Measurements from ENCODE around the gene CLDND2.

Gene CLDND2

DNA sequence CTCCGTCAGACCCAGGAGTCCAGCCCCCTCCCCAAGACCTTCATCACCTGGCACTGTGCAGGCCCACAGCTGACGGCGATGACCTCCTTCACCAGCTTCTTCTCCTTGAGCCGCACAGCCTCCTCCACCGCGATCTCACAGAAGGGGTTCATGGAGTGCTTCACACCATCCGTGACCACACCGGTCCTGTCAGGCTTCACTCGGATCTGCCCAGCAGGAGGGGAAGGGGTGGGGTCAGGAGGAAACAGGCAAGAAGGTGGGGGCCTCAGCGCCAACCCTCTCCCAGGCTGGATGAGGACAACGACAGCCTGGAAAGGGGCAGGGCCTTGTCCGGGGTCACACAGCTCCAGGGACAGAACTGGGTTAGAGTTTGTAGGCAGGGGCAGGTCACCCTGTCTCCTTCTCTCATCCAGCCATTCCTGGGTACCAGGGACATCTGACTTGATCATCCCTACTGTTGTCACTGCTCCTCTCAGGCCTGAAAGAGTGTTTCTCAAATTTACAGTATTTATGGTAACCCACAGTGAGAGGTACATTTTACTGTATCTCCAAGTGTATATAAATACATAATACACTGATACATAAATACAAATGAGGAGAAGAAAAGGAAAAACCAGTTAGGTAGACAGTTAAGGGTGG lies 14.6 kb downstream of the CLDND2 start:
- DNase-seq (ENCODE audit: low spot score), result no peak

- DNase-seq (ENCODE audit: low spot score), result no peak
Measured at GRCh38 chr19:51352783-51353360, 15.9 kb downstream of the CLDND2 start.

DNA sequence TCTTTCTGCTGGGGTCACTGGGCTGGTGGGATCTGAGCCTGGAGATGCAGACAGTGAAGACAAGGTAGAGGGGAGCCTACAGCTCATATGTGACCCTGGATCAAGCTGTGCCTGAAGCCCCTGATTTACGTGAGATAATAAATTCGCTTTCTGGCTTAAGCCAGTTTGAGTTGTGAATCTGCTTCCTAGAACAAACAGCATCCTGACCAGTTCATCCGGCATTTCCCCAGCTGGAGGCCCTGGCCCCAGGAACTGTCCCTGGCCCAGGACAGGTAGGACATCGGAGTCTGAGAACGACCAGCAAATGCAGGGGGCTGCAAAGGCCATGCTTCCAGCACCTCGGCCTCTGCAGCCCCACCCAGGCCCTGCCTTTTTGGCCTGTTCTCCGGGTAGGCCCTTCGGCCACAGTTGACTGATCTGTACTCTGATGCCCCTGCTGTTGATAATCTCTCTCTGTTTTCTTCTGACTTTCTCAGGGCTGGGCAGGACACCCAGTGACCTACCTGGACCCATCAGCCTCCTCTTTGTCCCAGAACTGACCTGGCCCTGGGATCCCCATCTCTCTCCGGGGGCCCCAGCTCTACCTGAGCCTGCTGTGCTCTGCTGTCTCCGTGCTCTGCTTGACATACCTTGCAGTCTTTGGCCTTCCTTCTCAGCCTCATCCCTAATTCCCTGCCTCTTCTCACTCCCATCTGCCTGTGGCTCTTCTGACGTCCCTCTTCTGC lies 17.4 kb downstream of the CLDND2 start:
- no peak for DNase-seq (ENCODE audit: low spot score)

- no peak for DNase-seq (ENCODE audit: low spot score)
Measured at GRCh38 chr19:51347209-51347928, 21.4 kb downstream of the CLDND2 start.

DNA sequence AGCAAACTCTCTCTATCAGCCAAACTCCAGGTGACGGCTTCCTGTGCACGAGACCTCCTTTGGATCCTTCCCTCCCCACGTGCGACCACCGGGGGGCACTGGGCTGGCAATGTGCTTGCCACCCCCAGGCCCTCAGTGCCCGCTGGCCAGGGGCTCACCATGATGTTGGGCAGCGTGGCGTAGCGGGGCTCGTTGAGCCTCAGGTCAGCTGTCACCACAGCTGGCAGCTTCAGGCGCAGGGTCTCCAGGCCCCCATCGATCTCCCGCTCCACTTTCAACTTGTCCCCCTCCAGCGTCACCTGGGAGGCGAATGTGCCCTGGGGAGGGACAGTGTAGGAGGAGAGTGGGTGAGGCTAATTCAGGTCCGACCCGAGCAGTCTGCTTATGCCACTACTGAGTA lies 22.1 kb downstream of the CLDND2 start:
- DNase-seq (ENCODE audit: low spot score), result no peak

DNA sequence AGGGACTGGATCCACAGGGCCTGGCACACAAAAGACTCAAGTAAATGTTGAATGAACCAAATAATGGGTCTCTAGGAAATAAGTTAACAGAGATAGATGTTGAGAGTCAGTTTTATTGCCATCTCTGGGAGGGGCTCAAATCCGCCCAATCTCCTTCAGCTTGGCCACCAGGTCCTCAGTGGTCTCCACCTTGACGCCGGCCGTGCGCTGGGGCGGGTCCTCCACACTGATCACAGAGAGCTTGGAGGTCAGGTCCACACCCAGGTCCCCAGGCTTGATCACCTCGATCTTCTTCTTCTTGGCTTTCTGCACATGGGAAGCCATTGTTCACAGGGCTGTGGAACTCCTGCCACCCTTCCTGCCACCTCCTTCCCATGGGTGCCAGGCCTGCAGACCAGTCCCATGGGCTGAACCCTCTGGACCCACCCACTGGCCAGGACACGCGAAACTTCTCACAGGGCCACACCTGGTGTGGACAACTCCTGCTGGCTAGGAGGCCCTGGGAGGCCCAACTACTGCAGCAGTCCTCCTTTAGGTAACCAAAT lies 23.7 kb downstream of the CLDND2 start:
- DNase-seq (ENCODE audit: low spot score), result no peak

GRCh38 chr19:51342631-51343569 lies 25.9 kb downstream of the CLDND2 start:
- DNase-seq (ENCODE audit: low spot score), result no peak

GRCh38 chr19:51341976-51342580 lies 26.7 kb downstream of the CLDND2 start, which contains the start of gene VSIG10L:
VSIG10L (minus strand) TSS chr19:51342139; CDS start chr19:51342124, 15 bp downstream.
- no peak for DNase-seq (ENCODE audit: low spot score)

DNA sequence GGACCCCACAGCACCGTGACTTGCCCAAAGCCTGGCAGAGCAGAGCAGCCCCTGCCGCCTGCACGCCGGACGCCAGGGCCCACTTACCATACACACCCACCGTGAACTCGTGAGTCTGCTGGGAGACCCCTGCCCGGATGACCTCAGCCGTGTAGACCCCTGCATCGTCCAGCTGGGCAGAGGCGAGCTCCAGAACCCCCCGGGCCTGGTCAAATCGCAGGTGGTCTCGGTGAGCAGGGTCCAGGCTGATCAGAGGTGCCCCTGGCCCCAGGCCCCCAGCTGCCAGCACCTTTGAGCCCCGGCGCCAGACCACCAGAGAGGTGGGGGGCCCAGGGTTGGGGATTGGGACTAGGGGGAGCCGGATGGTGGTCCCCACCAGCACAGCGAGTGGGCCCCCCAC lies 27.7 kb downstream of the CLDND2 start:
- no peak for DNase-seq (ENCODE audit: low spot score)

DNA sequence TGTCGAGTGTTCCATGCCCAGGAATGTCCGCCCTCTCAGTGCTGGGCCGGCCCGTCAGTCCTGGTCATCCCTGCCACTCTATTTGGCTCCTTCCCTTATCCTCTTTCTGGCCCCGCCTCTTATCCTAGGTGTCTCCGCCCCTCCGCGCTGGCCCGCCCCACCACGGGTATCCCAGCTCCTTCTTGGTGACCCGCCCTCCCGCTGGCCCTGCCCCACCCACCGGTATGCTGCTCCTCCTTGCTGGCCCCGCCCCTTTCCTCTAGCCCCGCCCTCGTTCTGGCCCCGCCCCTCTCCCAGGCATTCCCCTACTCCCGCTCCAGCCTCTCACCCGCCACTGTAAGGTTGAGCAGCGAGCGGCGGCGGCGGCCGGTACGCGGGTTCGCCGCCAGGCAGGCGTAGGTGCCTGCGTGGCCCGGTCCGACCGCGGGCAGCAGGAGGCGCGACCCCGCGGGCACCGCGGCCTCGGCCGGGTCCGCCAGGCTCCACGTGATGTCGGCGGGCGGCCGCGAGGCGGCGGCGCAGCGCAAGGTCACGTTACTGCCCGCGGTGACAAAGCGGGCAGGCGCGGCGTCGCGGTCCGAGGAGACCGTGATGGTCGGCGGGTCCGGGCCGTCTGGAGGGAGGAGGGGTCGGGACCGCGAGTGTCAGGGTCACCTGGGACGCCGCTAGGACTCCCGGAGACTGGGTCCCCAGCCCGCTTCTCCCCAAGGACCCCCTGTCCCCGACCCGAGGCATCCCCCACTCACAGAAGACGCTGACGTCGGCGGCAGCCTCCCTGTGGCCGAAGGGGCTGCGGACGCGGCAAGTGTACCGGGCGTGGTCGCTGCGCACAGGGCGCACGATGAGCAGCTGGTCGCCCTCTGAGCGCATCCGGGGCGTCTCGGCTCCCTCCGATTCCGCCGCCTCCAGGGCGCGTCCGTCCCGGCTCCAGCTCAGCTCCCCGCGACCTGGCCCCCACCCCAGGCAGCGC lies 28.8 kb downstream of the CLDND2 start:
- DNase-seq (ENCODE audit: low spot score), result peak; percentile 94

GRCh38 chr19:51339313-51339686 lies 29.5 kb downstream of the CLDND2 start:
- no peak for DNase-seq (ENCODE audit: low spot score)

DNA sequence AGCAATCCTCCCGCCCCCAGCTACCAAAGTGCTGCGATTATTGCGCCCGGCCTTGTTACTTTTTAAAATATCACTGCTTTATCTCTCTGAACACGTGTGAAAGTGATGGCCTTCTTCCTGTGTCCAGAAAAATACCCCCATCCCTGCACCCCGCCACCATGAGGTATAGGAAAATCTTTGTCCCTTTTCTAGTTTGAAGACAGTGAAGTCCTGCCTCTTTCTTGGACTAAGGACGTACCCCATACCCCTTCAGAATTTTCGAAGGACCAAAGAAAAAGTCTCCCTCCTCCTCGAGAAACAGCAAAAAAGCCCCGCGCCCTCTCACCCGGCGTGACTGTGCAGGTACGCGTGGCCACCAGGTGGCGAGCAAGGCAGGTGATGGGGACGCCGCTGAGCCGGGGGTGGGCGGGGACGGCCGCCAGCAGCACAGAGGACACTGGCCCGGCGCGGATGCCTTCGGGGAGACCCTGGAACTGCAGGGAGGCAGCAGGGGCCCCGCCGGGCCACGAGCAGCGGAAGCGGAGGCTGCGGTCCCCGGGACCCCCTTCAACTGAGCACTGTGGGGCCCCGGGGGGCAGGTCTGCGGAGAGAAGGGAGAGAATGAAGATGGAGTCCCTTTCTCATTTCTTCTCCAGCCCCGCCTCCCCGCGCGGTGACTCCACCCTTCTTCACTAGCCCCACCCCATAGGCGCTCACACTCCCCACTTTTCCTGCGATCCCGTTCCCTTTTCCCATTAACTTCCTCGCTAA lies 30.1 kb downstream of the CLDND2 start:
- peak; percentile 96 for DNase-seq (ENCODE audit: low spot score)

DNA sequence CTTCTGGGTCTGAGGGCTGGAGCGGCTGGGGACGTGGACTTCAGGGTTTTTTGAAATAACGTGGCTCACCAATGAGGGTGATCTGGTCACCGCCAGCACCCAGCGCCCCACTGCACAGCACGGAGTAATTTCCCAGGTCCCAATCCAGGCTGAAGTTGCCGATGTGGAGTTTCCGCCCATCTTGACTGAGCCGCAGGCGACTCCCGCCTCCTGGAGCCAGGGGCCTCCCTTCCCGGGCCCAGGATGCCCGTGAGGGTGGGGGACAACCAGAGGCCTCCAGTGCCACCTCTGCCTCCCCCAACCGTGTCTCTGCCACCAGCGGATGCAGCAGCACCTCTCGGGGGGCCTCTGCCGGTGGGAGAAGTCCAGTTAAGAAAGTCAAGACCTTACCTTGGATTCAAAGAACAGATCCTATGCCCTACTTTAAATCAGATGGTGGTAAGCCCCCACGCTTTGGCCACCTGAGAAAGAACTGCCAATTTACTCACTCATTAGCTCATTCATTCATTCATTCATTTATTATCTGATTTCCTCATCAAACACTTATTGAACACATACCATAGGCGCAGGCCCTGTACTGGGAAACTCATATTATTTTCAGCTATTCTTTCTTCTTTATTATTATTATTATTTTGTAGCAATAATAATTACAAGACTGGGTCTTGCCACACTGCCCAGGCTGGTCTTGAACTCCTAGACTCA lies 30.8 kb downstream of the CLDND2 start:
- DNase-seq (ENCODE audit: low spot score), result no peak

- no peak for DNase-seq (ENCODE audit: low spot score)
Measured at GRCh38 chr19:51337141-51337860, 31.5 kb downstream of the CLDND2 start.

GRCh38 chr19:51333836-51334460 lies 34.9 kb downstream of the CLDND2 start:
- no peak for DNase-seq (ENCODE audit: low spot score)

GRCh38 chr19:51331716-51332115 lies 37.1 kb downstream of the CLDND2 start:
- no peak for DNase-seq (ENCODE audit: low spot score)

DNA sequence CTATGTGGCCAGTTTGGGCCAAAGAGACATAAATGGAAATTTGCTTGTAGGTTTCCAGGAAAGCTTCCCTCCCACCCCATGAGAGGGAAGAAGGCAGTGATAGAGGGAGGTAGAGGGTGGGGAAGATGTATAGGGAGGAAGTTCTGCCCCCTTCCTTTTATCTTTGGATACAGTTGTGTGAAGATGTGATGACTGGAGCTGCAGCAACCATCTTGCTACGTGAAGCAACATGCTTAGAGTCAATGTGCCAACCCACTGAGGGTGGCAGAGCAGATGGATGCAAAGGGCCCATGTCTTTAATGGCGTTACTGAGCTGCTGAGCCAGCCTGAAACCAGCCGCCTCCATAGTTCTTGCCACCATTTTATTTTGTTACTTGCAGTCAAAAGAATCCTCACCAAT lies 37.6 kb downstream of the CLDND2 start:
- no peak for DNase-seq (ENCODE audit: low spot score)

All from HuH-7.5 (cell line).